GM19025 (cell line): Measurements from ENCODE around the gene SYNPO2.

Experiments used
- ATAC-seq: cut with Tn5 transposase; IDR thresholded peaks from one replicate; pipeline ENCODE4 v1.9.1; 2021; ENCODE audit warnings: mild to moderate bottlenecking, low read depth, moderate library complexity; ENCODE audit not compliant: unreplicated experiment

Gene SYNPO2

GRCh38 chr4:118930255-118930654 is 41.6 kb downstream of the SYNPO2 start:
- ATAC-seq: no peak

- no peak for ATAC-seq
Measured at GRCh38 chr4:118931786-118932185, 43.1 kb downstream of the SYNPO2 start.

GRCh38 chr4:118935819-118936218 is 47.2 kb downstream of the SYNPO2 start:
- ATAC-seq: no peak

GRCh38 chr4:118936406-118936805 is 47.8 kb downstream of the SYNPO2 start:
- no peak for ATAC-seq

GRCh38 chr4:118939169-118939783 is 50.6 kb downstream of the SYNPO2 start:
- ATAC-seq: no peak

- no peak for ATAC-seq
Measured at GRCh38 chr4:118941149-118941548, 52.5 kb downstream of the SYNPO2 start.

- ATAC-seq: no peak
Measured at GRCh38 chr4:118941799-118942198, 53.1 kb downstream of the SYNPO2 start.

GRCh38 chr4:118942465-118942864 is 53.8 kb downstream of the SYNPO2 start:
- no peak for ATAC-seq

GRCh38 chr4:118947095-118947494 is 58.4 kb downstream of the SYNPO2 start:
- ATAC-seq: no peak

- no peak for ATAC-seq
Measured at GRCh38 chr4:118948545-118949144, 60.0 kb downstream of the SYNPO2 start.

GRCh38 chr4:118950224-118950623 is 61.6 kb downstream of the SYNPO2 start:
- ATAC-seq: no peak

- no peak for ATAC-seq
Measured at GRCh38 chr4:118950929-118951570, 62.4 kb downstream of the SYNPO2 start.

- ATAC-seq: no peak
Measured at GRCh38 chr4:118953276-118953675, 64.6 kb downstream of the SYNPO2 start.

- no peak for ATAC-seq
Measured at GRCh38 chr4:118954246-118954645, 65.6 kb downstream of the SYNPO2 start.

- no peak for ATAC-seq
Measured at GRCh38 chr4:118955515-118955914, 66.9 kb downstream of the SYNPO2 start.

GRCh38 chr4:118957722-118958445 is 69.2 kb downstream of the SYNPO2 start:
- ATAC-seq: no peak

GRCh38 chr4:118962540-118962939 is 73.9 kb downstream of the SYNPO2 start:
- ATAC-seq: no peak

GRCh38 chr4:118964891-118965411 is 76.3 kb downstream of the SYNPO2 start:
- ATAC-seq: no peak

- ATAC-seq: no peak
Measured at GRCh38 chr4:118967393-118967792, 78.7 kb downstream of the SYNPO2 start.

GRCh38 chr4:118968005-118968404 is 79.4 kb downstream of the SYNPO2 start:
- peak; percentile 100 for ATAC-seq

GRCh38 chr4:118968813-118969212 is 80.2 kb downstream of the SYNPO2 start:
- ATAC-seq: no peak
